Thymus (tissue), 11 donors: Measurements from ENCODE around the gene APLF. TPM values are rescaled to one million over a fixed set of nuclear protein-coding genes. Genes with fewer than 3 reads are reported as not detected.

ENCODE experiments used
- DNase-seq, 9 donors: peaks; one replicate each; pipeline ENCODE4 v3.0.0-alpha.2; 2013; ENCODE audit warnings: low spot score in 9 of 9, low read depth in 6 of 9, missing footprints in 1 of 9
- H3K27ac ChIP-seq, 2 donors: one replicate each; pipeline ENCODE4 v1.5.1; 2013; ENCODE audit warnings: control low read depth in 1 of 2, low read depth in 1 of 2, low read length in 1 of 2, mild to moderate bottlenecking in 1 of 2, moderate library complexity in 1 of 2
- H3K27me3 ChIP-seq, 2 donors: one replicate each; pipeline ENCODE4 v1.5.1; 2013; ENCODE audit warnings: low read length in 1 of 2; ENCODE audit not compliant: control insufficient read depth in 2 of 2, insufficient read depth in 1 of 2
- H3K36me3 ChIP-seq, 2 donors: one replicate each; pipeline ENCODE4 v1.5.1; 2013; ENCODE audit warnings: low read length in 1 of 2, mild to moderate bottlenecking in 1 of 2, moderate library complexity in 1 of 2; ENCODE audit not compliant: control insufficient read depth in 2 of 2, insufficient read depth in 2 of 2
- H3K4me1 ChIP-seq, 2 donors: one replicate each; pipeline ENCODE4 v1.5.1; 2013; ENCODE audit warnings: low read length in 2 of 2; ENCODE audit not compliant: control insufficient read depth in 2 of 2, insufficient read depth in 2 of 2
- H3K4me3 ChIP-seq, 2 donors: one replicate each; pipeline ENCODE4 v1.5.1; 2013; ENCODE audit warnings: low read length in 2 of 2, control low read depth in 1 of 2, mild to moderate bottlenecking in 1 of 2
- H3K9me3 ChIP-seq, 2 donors: one replicate each; pipeline ENCODE4 v1.5.1; 2013; ENCODE audit warnings: low read length in 1 of 2, mild to moderate bottlenecking in 1 of 2; ENCODE audit not compliant: control insufficient read depth in 2 of 2, insufficient read depth in 1 of 2
- WGBS: extraction: QIAGEN DNeasy Blood & Tissue Kit; methylation state at CpG from one replicate; pipeline ENCODE4 v1.1.7; 2013; 5-methylcytosine and 5-hydroxymethylcytosine counted together
- polyA plus RNA-seq: library from polyadenylated mRNA; stranded (reverse); fragments of 200-250 nt; gene quantifications from one replicate; pipeline ENCODE4 v1.2.3, GENCODE V29; 2013
- total RNA-seq: library from RNA; stranded (reverse); fragments of 120-200 nt; gene quantifications from one replicate; pipeline ENCODE4 v1.2.4, GENCODE V29; 2013
- donor health status: healthy.

APLF gene
- total and polyA plus RNA-seq, 2 donors = 2.4 to 7.5 TPM

DNA sequence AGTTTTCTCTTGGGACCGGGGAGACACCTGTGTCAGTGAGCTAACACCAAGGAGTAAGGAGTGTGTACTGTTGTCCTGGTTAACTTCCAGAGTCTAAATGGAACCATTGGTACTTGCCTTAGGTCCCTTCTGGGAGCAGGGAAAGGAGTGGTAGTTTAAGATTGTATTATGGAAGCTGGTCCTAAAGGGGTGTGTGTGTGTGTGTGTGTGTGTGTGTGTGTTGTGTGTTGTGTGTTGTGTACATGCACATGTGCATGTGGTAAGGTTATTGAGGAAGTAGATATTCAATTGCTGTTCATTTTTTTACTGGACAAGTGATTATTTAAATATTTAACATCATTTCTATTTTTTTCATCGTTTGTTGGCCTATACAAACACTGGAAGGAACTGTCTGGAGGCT, 1.4 kb downstream of the APLF start:
- WGBS = 98% methylated on average over 2 of the region's 2 CpGs
- Histone ChIP-seq H3K27me3 (no peaks in the 10 kb centered on the region), H3K9me3 (no peaks in the 10 kb centered on the region), H3K4me3 (no peak overlapping the region), H3K4me1 (peaks cover 7 to 11% of the 10 kb centered on the region in 2 donors), H3K36me3 (no peaks in the 10 kb centered on the region), H3K27ac (no peak overlapping the region)
- DNase-seq = no peak

DNA sequence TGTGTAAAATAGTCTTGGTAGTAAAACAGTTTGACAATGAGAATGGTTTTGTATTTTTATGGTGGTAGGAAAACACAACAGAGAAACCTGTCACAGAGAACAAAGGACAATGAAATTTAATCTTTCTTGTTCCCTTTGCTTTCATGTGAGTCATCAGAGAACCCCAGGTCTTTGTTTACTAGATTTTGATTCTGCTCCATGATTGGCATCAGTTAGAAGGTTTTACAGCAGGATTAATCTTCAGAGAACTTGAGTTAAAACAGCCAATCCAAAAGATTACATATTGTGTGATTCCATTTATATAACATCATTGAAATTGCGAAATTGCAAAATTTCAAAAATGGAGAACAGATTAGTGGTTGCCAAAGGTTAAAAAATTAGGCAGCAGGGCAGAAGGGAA, 2.5 kb downstream of the APLF start:
- no peaks in the 10 kb centered on the region for H3K9me3 ChIP-seq
- H3K27ac ChIP-seq = no peak overlapping the region
- no peaks in the 10 kb centered on the region for H3K36me3 ChIP-seq
- no peak for DNase-seq
- no peak overlapping the region for H3K4me3 ChIP-seq
- H3K27me3 ChIP-seq = no peaks in the 10 kb centered on the region
- H3K4me1 ChIP-seq = peaks cover 7 to 11% of the 10 kb centered on the region in 2 donors
- 97% methylated on average over 1 of the region's 1 CpG for WGBS

DNA sequence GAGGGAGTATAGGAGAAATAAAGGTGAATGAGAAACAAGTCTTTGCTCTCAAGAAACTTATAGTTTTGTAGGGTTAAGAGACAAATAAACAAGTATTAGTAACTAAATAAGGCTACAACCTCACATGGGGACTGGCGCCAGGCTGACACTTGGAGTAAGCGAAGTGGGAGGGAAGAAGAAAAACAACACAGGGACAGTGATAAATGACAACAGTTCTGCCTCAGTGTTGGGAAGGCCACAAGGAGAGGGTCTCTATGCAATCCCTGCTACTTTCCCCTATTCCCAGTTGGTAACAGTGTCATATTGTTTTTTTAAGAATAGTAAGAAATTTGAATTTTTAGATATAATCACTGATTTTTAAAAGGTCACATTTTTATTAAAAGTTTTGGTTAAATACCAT, 4.0 kb downstream of the APLF start:
- DNase-seq = no peak
- Histone ChIP-seq H3K27ac (no peak overlapping the region), H3K4me3 (no peak overlapping the region), H3K4me1 (peaks cover 2 to 8% of the 10 kb centered on the region in 2 donors), H3K9me3 (no peaks in the 10 kb centered on the region), H3K27me3 (no peaks in the 10 kb centered on the region), H3K36me3 (no peaks in the 10 kb centered on the region)
- WGBS = 98% methylated on average over 2 of the region's 2 CpGs

DNA sequence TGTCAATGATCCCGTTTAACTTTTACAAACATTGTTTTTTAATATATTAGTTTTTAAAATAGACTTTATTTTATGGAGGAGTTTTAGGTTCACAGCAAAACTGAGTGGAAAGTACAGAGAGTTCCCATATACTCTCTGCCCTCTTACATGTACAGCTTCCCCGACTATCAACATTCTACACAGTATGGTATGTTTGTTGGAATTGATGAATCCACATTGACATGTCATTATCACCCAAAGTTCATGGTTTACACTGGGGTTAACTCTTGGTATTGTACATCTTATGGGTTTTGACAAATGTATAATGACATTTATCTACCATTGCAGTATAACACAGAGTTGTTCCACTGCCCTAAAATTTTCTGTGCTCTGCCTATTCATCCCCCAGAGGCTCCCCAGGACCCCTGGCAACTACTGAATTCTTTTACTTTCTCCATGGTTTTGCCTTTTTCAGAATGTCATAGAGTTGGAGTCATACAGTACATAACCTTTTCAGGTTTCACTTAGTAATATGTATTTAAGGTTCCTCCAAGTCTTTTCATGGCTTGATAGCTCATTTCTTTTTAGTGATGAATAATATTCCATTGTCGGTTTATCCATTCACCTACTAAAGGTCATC, 5.5 kb downstream of the APLF start:
- Histone ChIP-seq H3K36me3 (no peaks in the 10 kb centered on the region), H3K27ac (no peak overlapping the region), H3K9me3 (no peaks in the 10 kb centered on the region), H3K4me3 (no peak overlapping the region), H3K27me3 (no peaks in the 10 kb centered on the region), H3K4me1 (peaks cover 0 to under 1% of the 10 kb centered on the region in 2 donors)
- no peak for DNase-seq
- 94% methylated on average over 3 of the region's 3 CpGs for WGBS

DNA sequence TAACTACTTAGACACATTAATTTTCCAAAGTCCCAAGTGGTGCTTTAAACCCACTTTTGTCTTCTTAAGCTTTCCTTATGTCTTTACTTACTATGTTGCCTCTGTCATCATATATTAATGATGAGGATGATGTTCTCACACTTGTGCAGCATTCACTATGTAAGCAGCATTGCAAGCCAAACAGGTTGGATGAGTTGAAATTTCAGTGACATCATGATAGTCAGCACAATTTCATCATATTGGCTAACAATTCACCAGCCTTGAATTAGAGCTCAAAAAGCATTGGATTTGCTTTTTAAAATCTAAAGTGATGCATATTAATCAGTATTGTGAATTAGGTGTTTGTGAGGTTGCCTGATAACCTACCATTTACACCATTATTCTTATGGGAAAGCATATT, 7.7 kb downstream of the APLF start:
- DNase-seq = no peak
- H3K27me3 ChIP-seq = no peaks in the 10 kb centered on the region
- no peaks in the 10 kb centered on the region for H3K9me3 ChIP-seq
- no peak overlapping the region for H3K27ac ChIP-seq
- H3K4me3 ChIP-seq = no peak overlapping the region
- no peaks in the 10 kb centered on the region for H3K36me3 ChIP-seq
- no peaks in the 10 kb centered on the region for H3K4me1 ChIP-seq

DNA sequence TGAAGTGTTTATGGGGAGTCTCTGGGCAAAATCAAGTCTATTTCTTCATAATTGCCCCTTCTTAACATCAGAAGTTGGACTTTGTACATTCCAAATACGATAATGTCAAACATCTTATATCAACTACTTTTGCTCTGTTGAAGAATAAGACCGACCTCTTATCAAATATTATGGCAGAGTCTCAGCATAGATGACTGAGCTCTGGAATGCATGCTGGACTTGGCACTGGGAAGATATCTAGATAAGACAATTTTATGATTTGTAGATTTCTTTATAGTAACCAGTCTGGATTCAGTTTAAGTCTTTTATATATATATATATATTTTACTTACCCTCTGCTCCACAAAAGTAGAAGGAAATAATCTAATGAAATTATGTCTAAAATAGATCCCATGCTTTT, 8.2 kb downstream of the APLF start:
- Histone ChIP-seq H3K27me3 (no peaks in the 10 kb centered on the region), H3K9me3 (no peaks in the 10 kb centered on the region), H3K36me3 (no peaks in the 10 kb centered on the region), H3K4me1 (no peaks in the 10 kb centered on the region), H3K27ac (no peak overlapping the region), H3K4me3 (no peak overlapping the region)
- WGBS = 98% methylated on average over 2 of the region's 2 CpGs
- no peak for DNase-seq

DNA sequence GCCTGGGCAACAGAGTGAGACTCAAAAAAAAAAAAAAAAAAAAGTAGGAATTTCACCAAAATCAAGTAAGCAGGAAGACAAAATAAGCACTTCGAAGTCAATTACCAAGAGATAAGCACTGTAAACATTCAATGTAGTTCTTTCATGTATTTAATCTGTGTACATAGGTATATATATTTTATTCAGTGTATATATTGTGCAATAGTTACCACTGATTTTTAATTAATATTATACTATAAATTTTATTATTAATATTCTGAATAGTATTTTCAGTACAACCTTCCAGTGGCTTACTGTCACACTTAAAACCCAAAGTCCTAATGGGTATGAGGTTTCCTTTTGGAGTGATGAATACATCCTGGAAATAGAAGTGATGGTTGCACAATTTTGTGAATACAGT, 9.1 kb downstream of the APLF start:
- no peaks in the 10 kb centered on the region for H3K27me3 ChIP-seq
- no peaks in the 10 kb centered on the region for H3K36me3 ChIP-seq
- 98% methylated on average over 1 of the region's 1 CpG for WGBS
- no peaks in the 10 kb centered on the region for H3K4me1 ChIP-seq
- H3K27ac ChIP-seq = no peak overlapping the region
- no peaks in the 10 kb centered on the region for H3K9me3 ChIP-seq
- DNase-seq = no peak
- no peak overlapping the region for H3K4me3 ChIP-seq

DNA sequence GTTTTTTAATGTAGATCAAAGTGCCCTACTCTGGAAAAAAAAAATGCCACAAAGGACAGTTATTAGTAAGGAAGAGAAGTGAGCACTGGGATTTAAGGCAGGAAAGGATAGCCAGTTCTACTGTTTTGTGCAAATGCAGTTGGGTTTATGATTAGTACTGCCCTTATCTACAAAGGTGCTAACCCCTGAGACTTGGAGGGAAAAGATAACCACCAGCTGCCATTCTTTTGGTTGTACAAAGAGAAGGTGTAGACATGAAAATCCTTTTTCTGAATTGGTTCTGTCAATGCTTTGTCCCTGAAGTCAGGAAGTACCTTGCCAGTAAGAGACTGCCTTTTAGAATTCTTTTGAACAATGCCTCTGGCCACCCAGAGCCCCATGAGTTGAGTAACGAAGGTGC, 11.3 kb downstream of the APLF start:
- Histone ChIP-seq H3K4me1 (no peaks in the 10 kb centered on the region), H3K9me3 (no peaks in the 10 kb centered on the region), H3K36me3 (no peaks in the 10 kb centered on the region), H3K27ac (no peak overlapping the region), H3K27me3 (no peaks in the 10 kb centered on the region), H3K4me3 (no peak overlapping the region)
- 98% methylated on average over 1 of the region's 1 CpG for WGBS
- no peak for DNase-seq

DNA sequence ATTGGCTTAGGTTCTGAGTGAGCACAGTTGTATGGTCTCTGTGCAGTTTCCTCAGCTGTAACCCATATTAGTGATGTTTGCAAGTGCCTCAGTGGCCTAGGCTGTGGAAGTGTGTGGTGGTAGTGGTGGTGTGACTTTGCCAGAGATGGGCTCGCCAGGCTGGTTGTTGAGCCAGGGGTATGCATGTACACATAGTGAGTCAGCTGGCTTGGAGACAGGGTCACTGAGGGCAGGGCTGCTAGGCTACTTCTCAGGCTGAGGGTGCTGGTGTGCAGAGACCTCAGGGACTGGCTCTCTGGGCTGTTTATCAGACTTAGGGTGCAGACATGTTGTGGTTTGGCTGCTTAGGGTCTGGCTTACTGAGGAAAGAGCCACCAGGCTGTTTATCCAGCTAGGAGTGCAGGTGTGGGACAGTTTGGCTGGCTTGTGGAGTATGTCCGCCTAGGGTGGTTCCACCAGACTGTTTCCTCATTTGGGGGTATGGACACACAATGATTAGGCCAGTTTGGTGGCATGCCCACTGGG, 15.0 kb downstream of the APLF start:
- DNase-seq = no peak
- Histone ChIP-seq H3K27me3 (no peaks in the 10 kb centered on the region), H3K4me1 (no peaks in the 10 kb centered on the region), H3K27ac (no peak overlapping the region), H3K4me3 (no peak overlapping the region), H3K36me3 (no peaks in the 10 kb centered on the region), H3K9me3 (no peaks in the 10 kb centered on the region)
- 99% methylated on average over 2 of the region's 2 CpGs for WGBS
